H1 (cell line): ENCODE measurements around the gene UBE2J1. TPM values are rescaled to one million over a fixed set of nuclear protein-coding genes. Genes with fewer than 3 reads are reported as not detected.

Experiments
- CTCF ChIA-PET: fragments of 300-600 bp; sonication (Branson Sonifier 250); formaldehyde crosslinking; loops from one replicate; lab custom pipeline; 2021; ENCODE audit not compliant: partially characterized antibody; lab: Charles Lee
- POLR2A ChIA-PET: fragments of 300-600 bp; sonication (Branson Sonifier 250); formaldehyde crosslinking; loops from one replicate; lab custom pipeline; 2021; ENCODE audit warnings: inconsistent platforms; ENCODE audit not compliant: partially characterized antibody; lab: Charles Lee
- DNase-seq, 2 experiments: peaks; one replicate each; pipeline versions ENCODE4 v3.0.0 to v3.0.0-alpha.2; 2010 to 2022; ENCODE audit warnings: low spot score in 2 of 2, low read depth in 1 of 2, mixed read lengths in 1 of 2
- FAIRE-seq: peaks from 2 replicates; lab custom pipeline; 2011; peaks lifted over from hg19 to GRCh38; lab: Jason Lieb, UNC
- H2AFZ ChIP-seq: 2 replicates; pipeline ENCODE4 v1.8.1; 2012; ENCODE audit warnings: low read length, inconsistent platforms
- H2AK5ac ChIP-seq: 2 replicates; pipeline ENCODE4 v1.6.1; 2013; ENCODE audit warnings: low read depth, low read length
- H2BK120ac ChIP-seq: replicated peaks from 2 replicates; pipeline ENCODE3; 2013; ENCODE audit warnings: low read depth, low read length, inconsistent platforms
- H2BK12ac ChIP-seq: 2 replicates; pipeline ENCODE4 v1.6.1; 2013; ENCODE audit warnings: low read depth, low read length
- H2BK15ac ChIP-seq: 2 replicates; pipeline ENCODE4 v1.6.1; 2013; ENCODE audit warnings: low read length
- H2BK20ac ChIP-seq: 2 replicates; pipeline ENCODE4 v1.6.1; 2013; ENCODE audit warnings: low read length
- H2BK5ac ChIP-seq: 2 replicates; pipeline ENCODE4 v1.6.1; 2013; ENCODE audit warnings: low read depth, low read length
- H3K14ac ChIP-seq: 2 replicates; pipeline ENCODE4 v1.6.1; 2013; ENCODE audit warnings: inconsistent platforms; ENCODE audit not compliant: insufficient read length
- H3K18ac ChIP-seq: 2 replicates; pipeline ENCODE4 v1.6.1; 2013; ENCODE audit warnings: low read length; ENCODE audit errors: extremely low read depth
- H3K23ac ChIP-seq: 2 replicates; pipeline ENCODE4 v1.6.1; 2013; ENCODE audit warnings: inconsistent platforms; ENCODE audit not compliant: insufficient read length
- H3K23me2 ChIP-seq: 2 replicates; pipeline ENCODE4 v1.6.1; 2013; ENCODE audit warnings: low read depth, low read length
- H3K27ac ChIP-seq: 2 replicates; pipeline ENCODE4 v1.6.1; 2011; ENCODE audit warnings: low read depth, low read length, inconsistent platforms
- H3K27me3 ChIP-seq, 4 experiments: replicated peaks in 1 of 4; 1 replicate in 1 of 4; 2 replicates in 3 of 4; pipeline versions ENCODE4 v1.6.1 to v1.8.1; 2011 to 2013; ENCODE audit warnings: low read length in 3 of 4, mild to moderate bottlenecking in 3 of 4, inconsistent platforms in 2 of 4, mixed read lengths in 2 of 4, moderate library complexity in 1 of 4; ENCODE audit not compliant: control insufficient read depth in 3 of 4, insufficient read depth in 3 of 4; ENCODE audit errors: extremely low read depth in 1 of 4
- H3K36me3 ChIP-seq, 4 experiments: 2 replicates each; pipeline versions ENCODE4 v1.6.1 to v1.8.1; 2011 to 2013; ENCODE audit warnings: mild to moderate bottlenecking in 4 of 4, low read length in 3 of 4, moderate library complexity in 2 of 4, control low read depth in 1 of 4, inconsistent platforms in 1 of 4; ENCODE audit not compliant: insufficient read depth in 4 of 4, control insufficient read depth in 2 of 4
- H3K4ac ChIP-seq: replicated peaks from 2 replicates; pipeline ENCODE3; 2013; ENCODE audit warnings: low read length, low read depth, mixed read lengths, inconsistent platforms; ENCODE audit not compliant: insufficient read length
- H3K4me1 ChIP-seq, 4 experiments: replicated peaks in 1 of 4; 1 replicate in 1 of 4; 2 replicates in 3 of 4; pipeline versions ENCODE4 v1.6.1 to v1.8.1; 2011 to 2013; ENCODE audit warnings: low read length in 3 of 4, inconsistent platforms in 2 of 4, mixed read lengths in 1 of 4; ENCODE audit not compliant: insufficient read depth in 4 of 4, control insufficient read depth in 3 of 4
- H3K4me2 ChIP-seq, 2 experiments: 2 replicates each; pipeline versions ENCODE4 v1.6.1 to v1.8.1; 2011 to 2013; ENCODE audit warnings: low read depth in 2 of 2, low read length in 2 of 2, control low read depth in 1 of 2, inconsistent platforms in 1 of 2, mild to moderate bottlenecking in 1 of 2; ENCODE audit not compliant: insufficient read depth in 1 of 2
- H3K4me3 ChIP-seq, 4 experiments: fragments of 200-600, 300-600 bp in 1 of 4; sonication (generic), shearing (Covaris generic), sonication (Bioruptor Twin) in 1 of 4; 2 replicates each; pipeline versions ENCODE4 v1.5.1 to v1.8.1; 2011 to 2016; ENCODE audit warnings: low read length in 4 of 4, low read depth in 3 of 4, control low read depth in 2 of 4, inconsistent platforms in 2 of 4, mild to moderate bottlenecking in 2 of 4, mixed read lengths in 1 of 4, moderate library complexity in 1 of 4; ENCODE audit not compliant: insufficient read depth in 2 of 4; ENCODE audit errors: extremely low read depth in 1 of 4
- H3K56ac ChIP-seq: replicated peaks from 2 replicates; pipeline ENCODE3; 2013; ENCODE audit warnings: low read depth, mild to moderate bottlenecking, mixed read lengths, low read length, inconsistent platforms; ENCODE audit not compliant: insufficient read length
- H3K79me1 ChIP-seq: 2 replicates; pipeline ENCODE4 v1.6.1; 2013; ENCODE audit warnings: low read depth, low read length, control low read depth
- H3K79me2 ChIP-seq, 2 experiments: 2 replicates each; pipeline versions ENCODE4 v1.6.1 to v1.8.1; 2012 to 2013; ENCODE audit warnings: low read length in 2 of 2, mild to moderate bottlenecking in 2 of 2, inconsistent platforms in 1 of 2; ENCODE audit not compliant: insufficient read depth in 2 of 2, control insufficient read depth in 1 of 2
- H3K9ac ChIP-seq, 4 experiments: replicated peaks in 1 of 4; 1 replicate in 1 of 4; 2 replicates in 3 of 4; pipeline versions ENCODE4 v1.6.1 to v1.8.1; 2011 to 2013; ENCODE audit warnings: low read depth in 3 of 4, low read length in 3 of 4, control low read depth in 2 of 4, mild to moderate bottlenecking in 2 of 4, moderate library complexity in 2 of 4, inconsistent platforms in 1 of 4; ENCODE audit errors: extremely low read depth in 1 of 4
- H3K9me3 ChIP-seq, 2 experiments: 2 replicates each; pipeline versions ENCODE4 v1.6.1 to v1.8.1; 2012 to 2013; ENCODE audit warnings: mild to moderate bottlenecking in 2 of 2, moderate library complexity in 2 of 2, control low read depth in 1 of 2, inconsistent platforms in 1 of 2, low read depth in 1 of 2, low read length in 1 of 2, mixed read lengths in 1 of 2; ENCODE audit not compliant: insufficient read depth in 2 of 2
- H4K20me1 ChIP-seq, 2 experiments: replicated peaks in 1 of 2; 2 replicates each; pipeline versions ENCODE3 to v1.8.1; 2011 to 2013; ENCODE audit warnings: inconsistent platforms in 2 of 2, low read length in 2 of 2, mild to moderate bottlenecking in 1 of 2; ENCODE audit not compliant: insufficient read depth in 2 of 2, control insufficient read depth in 1 of 2
- H4K5ac ChIP-seq: 2 replicates; pipeline ENCODE4 v1.6.1; 2013; ENCODE audit warnings: low read length, low read depth, mixed read lengths, inconsistent platforms; ENCODE audit not compliant: insufficient read length
- H4K8ac ChIP-seq: 2 replicates; pipeline ENCODE4 v1.8.0; 2013; ENCODE audit warnings: mild to moderate bottlenecking, moderate library complexity, low read length, inconsistent platforms; ENCODE audit not compliant: insufficient read depth; ENCODE audit errors: extremely low read depth
- H4K91ac ChIP-seq: replicated peaks from 2 replicates; pipeline ENCODE3; 2013; ENCODE audit warnings: low read length, mixed read lengths, inconsistent platforms; ENCODE audit not compliant: insufficient read length
- BACH1 ChIP-seq: IDR thresholded peaks from 2 replicates; pipeline ENCODE4 v1.6.1; 2012; ENCODE audit warnings: low read length, improper control_type of control experiment
- CBX5 ChIP-seq: fragments of 300-800, 300-1000 bp; sonication (generic); IDR thresholded peaks from 2 replicates; pipeline ENCODE4 v1.7.1; 2016; ENCODE audit warnings: antibody characterized with exemption, low read length, low read depth
- EGR1 ChIP-seq: IDR thresholded peaks from 2 replicates; pipeline ENCODE4 v1.6.1; 2011; ENCODE audit warnings: low read depth, low read length, borderline replicate concordance
- TEAD4 ChIP-seq: IDR thresholded peaks from 2 replicates; pipeline ENCODE4 v1.6.1; 2012; ENCODE audit warnings: low read depth, low read length, inconsistent platforms, mixed read lengths
- WGBS, 2 experiments: shearing (Covaris generic) in 1 of 2; methylation state at CpG; one replicate each; pipeline versions ENCODE4 v1.1.6 to v1.1.7; 2013 to 2015; ENCODE audit warnings: low lambda C conversion rate in 2 of 2, mixed read lengths in 2 of 2, inconsistent platforms in 1 of 2, low coverage in 1 of 2, missing lambda C conversion rate in 1 of 2; ENCODE audit not compliant: insufficient replicate concordance in 2 of 2, insufficient coverage in 1 of 2, insufficient read length in 1 of 2; ENCODE audit errors: extremely low coverage in 1 of 2, missing lambda C conversion rate in 1 of 2; 5-methylcytosine and 5-hydroxymethylcytosine counted together
- polyA plus RNA-seq, 7 experiments: library from polyadenylated mRNA; depleted of rRNA in 3 of 7; stranded (reverse) in 5 of 7; unstranded in 2 of 7; fragments of >200 nt in 5 of 7; fragments of 200-250 nt in 2 of 7; gene quantifications; 1 replicate in 5 of 7; 2 replicates in 1 of 7; 4 replicates in 1 of 7; pipeline versions ENCODE4 v1.2.1 to v1.2.3, GENCODE V29; 2011 to 2013; ENCODE audit warnings: missing spikeins in 2 of 7, mixed read lengths in 2 of 7
- total RNA-seq: library from RNA; stranded (reverse); fragmentation: NEBNext Ultra II Directional; extraction: Animal tissue kit (Norgen Biotek cat#: 25700); gene quantifications from 2 replicates; pipeline ENCODE4 v1.2.1, GENCODE V29; 2021

UBE2J1 gene
- total and polyA plus RNA-seq, 2 of the 8 experiments (the other 6 are each of a cell fraction or from before 2014, with no cell fraction given), result 8.5 to 15.2 TPM

- H2AK5ac ChIP-seq, result no peak overlapping the region
- no peak overlapping the region for H3K4ac ChIP-seq
- no peak overlapping the region for H2AFZ ChIP-seq
- H3K27ac ChIP-seq, result no peak overlapping the region
- H4K5ac ChIP-seq, result no peak overlapping the region
- no peaks in the 10 kb centered on the region for H3K79me2 ChIP-seq
- H3K9me3 ChIP-seq, result no peaks in the 10 kb centered on the region
- H3K23me2 ChIP-seq, result no peaks in the 10 kb centered on the region
- no peak overlapping the region for H2BK20ac ChIP-seq
- H2BK15ac ChIP-seq, result no peak overlapping the region
- TF ChIP-seq BACH1 (no peak), EGR1 (no peak), CBX5 (no peak), TEAD4 (no peak)
- ChIA-PET CTCF (interaction anchor here (0.7 to 6.6 kb wide), 42 partner anchors 9 to 339 kb away, joined by 3 to 133 read pairs (median 6); partner anchors contain the start of gene UBE2J1), POLR2A (interaction anchor here (0.9 to 1.6 kb wide), 3 partner anchors 41 to 188 kb away, joined by 3 to 6 read pairs (median 3); partner anchors contain the start of gene UBE2J1)
- WGBS, 2 experiments, result 81% methylated on average over 11 of the region's 11 CpGs; no CpG with 5 or more reads in 1 of the 2 experiments
- H3K27me3 ChIP-seq, result no peaks in the 10 kb centered on the region
- H3K23ac ChIP-seq, result no peak overlapping the region
- no peak overlapping the region for H2BK120ac ChIP-seq
- no peaks in the 10 kb centered on the region for H3K79me1 ChIP-seq
- no peaks in the 10 kb centered on the region for H4K20me1 ChIP-seq
- DNase-seq (no peak), FAIRE-seq (no peak)
- no peak overlapping the region for H3K9ac ChIP-seq
- H3K4me3 ChIP-seq, result no peak overlapping the region
- no peak overlapping the region for H3K14ac ChIP-seq
- H4K91ac ChIP-seq, result no peak overlapping the region
- no peak overlapping the region for H3K18ac ChIP-seq
- H3K4me1 ChIP-seq, result peaks cover 0 to 3% (median 0%) of the 10 kb centered on the region in 4 experiments; a peak in 3 of 7 replicates
- no peak overlapping the region for H2BK12ac ChIP-seq
- no peak overlapping the region for H3K4me2 ChIP-seq
- no peak overlapping the region for H3K56ac ChIP-seq
- H2BK5ac ChIP-seq, result no peak overlapping the region
- H3K36me3 ChIP-seq, result no peaks in the 10 kb centered on the region
- H4K8ac ChIP-seq, result no peak overlapping the region
Measured at GRCh38 chr6:89310929-89311328, 41.6 kb downstream of the UBE2J1 start.
